Measurements from ENCODE around the gene RACGAP1.

RACGAP1 gene

DNA sequence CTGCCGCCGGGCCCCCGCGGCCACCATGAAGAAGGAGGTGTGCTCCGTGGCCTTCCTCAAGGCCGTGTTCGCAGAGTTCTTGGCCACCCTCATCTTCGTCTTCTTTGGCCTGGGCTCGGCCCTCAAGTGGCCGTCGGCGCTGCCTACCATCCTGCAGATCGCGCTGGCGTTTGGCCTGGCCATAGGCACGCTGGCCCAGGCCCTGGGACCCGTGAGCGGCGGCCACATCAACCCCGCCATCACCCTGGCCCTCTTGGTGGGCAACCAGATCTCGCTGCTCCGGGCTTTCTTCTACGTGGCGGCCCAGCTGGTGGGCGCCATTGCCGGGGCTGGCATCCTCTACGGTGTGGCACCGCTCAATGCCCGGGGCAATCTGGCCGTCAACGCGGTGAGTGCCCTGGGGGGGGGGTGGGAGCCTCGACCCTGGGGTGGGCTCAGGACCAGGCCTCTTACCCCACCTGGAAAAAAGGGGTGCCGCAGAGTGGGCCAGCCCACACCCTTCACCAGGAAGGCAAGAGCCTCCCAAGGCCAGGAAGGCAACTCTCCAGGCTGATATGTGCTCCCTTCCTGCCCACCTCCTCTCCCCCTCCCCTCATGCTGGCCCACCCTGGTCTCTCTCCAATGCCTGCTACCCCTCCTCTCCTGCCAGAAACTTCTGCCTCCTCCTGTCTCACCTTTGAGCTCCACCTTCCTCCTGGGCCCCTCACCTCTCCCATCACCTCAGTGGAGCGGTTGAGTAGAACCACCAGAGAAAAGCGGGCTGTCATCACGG is 63.1 kb downstream of the RACGAP1 start:
- H3K36me3 Mint-ChIP-seq (ENCODE audit: low read depth) = no peaks in the 10 kb centered on the region
- no peak overlapping the region for H3K27ac Mint-ChIP-seq

DNA sequence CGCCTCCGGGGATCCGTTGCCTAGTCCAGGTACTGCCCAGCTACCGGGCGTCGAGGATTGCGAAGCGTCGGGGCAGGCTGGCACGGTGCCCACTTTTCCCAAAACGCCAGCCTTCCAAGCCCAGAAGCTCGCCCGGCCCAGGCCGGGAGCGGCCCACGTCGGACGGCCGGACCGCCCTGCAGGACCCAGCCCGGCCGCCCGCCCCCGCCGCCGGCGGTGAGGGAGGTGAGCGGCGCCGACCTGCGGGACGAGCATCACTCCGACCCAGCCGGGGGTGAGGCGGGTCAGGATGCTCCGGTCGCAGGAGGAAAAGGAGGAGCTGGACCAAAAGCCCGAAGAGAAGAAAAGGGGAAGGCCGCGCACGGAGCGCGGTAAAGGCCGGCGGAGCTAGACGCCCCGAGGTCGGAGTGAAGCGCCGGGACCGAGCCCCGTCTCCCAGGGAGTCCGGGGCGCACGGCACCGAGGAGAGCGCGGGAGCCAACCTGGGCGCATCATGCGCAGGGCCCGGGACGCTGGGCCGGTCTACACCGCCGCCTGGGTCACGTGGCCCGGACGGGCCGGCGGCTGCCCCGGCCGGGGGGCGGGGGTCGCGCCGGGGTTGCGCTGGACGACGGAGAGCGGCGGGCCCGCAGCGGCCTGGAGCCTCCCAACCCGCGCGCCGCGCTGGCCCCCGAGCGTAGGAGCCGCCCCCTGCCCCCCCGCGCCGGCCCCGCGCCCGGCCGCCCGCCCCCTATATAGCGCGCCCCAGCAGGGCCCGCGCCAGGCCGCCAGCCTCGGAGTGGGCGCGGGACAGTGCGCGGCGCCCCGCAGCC is 64.0 kb downstream of the RACGAP1 start, which contains the start of gene AQP5:
Gene AQP5, plus strand, starts transcription at position 762 of the 812 bp plus-strand sequence. CDS start 146 bp downstream, outside the sequence.
- no peak within 1 kb of the TSS for H3K27ac Mint-ChIP-seq
- intact Hi-C loops (cut with micrococcal nuclease) = no loop called here
- H3K27me3 Mint-ChIP-seq = peaks cover 92% of the 10 kb centered on the region
- no peaks in the 10 kb centered on the region for H3K9me3 Mint-ChIP-seq
- no peaks in the 10 kb centered on the region for H3K36me3 Mint-ChIP-seq (ENCODE audit: low read depth)
- H3K4me3 Mint-ChIP-seq = peak within 1 kb of the TSS; percentile 2
- peaks cover 12% of the 10 kb centered on the region for H3K4me1 Mint-ChIP-seq (ENCODE audit: low read depth)

More for the DNA sequence above, 63.1 kb downstream of the RACGAP1 start:
- peaks cover 12% of the 10 kb centered on the region for H3K4me1 Mint-ChIP-seq (ENCODE audit: low read depth)
- intact Hi-C loops (cut with micrococcal nuclease) = no loop called here
- no peaks in the 10 kb centered on the region for H3K9me3 Mint-ChIP-seq
- peaks cover 91% of the 10 kb centered on the region for H3K27me3 Mint-ChIP-seq
- H3K4me3 Mint-ChIP-seq = no peak overlapping the region

DNA sequence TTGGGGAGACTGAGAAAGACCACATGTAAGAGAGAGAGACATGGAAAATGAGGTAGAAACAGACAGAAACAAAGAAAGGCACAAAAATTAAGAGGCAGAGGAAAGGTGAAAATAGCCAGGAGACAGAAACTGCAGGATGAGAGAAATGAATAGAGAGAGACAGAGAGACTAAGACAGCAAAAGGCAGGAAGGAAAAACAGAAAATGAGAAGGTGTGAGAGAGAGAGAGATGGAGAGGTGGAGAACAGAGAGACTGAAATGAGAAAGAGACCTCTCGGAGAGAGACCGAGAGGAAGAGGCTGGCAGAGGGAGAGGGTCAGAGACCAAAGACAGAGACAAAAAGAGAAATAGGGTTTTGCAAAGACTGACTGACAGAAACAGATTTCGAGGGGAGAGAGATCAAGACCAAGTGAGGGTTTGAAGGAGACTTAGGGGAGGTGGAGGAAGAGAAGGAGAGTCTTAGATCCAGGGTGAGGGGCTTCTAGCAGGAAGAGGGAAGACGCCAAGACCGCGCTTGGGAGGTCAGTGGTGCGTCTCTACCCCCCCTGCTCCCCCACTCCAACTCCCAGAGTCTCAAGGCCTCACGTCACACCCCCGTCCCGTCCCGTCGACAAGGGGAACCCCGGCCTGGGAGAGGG is 64.7 kb downstream of the RACGAP1 start:
- Mint-ChIP-seq H3K4me1 (ENCODE audit: low read depth) (peaks cover 20% of the 10 kb centered on the region), H3K9me3 (no peaks in the 10 kb centered on the region), H3K27ac (no peak overlapping the region), H3K36me3 (ENCODE audit: low read depth) (no peaks in the 10 kb centered on the region), H3K27me3 (peaks cover 92% of the 10 kb centered on the region), H3K4me3 (peak overlapping the region; percentile 2)
- intact Hi-C loops (cut with micrococcal nuclease) = no loop called here

DNA sequence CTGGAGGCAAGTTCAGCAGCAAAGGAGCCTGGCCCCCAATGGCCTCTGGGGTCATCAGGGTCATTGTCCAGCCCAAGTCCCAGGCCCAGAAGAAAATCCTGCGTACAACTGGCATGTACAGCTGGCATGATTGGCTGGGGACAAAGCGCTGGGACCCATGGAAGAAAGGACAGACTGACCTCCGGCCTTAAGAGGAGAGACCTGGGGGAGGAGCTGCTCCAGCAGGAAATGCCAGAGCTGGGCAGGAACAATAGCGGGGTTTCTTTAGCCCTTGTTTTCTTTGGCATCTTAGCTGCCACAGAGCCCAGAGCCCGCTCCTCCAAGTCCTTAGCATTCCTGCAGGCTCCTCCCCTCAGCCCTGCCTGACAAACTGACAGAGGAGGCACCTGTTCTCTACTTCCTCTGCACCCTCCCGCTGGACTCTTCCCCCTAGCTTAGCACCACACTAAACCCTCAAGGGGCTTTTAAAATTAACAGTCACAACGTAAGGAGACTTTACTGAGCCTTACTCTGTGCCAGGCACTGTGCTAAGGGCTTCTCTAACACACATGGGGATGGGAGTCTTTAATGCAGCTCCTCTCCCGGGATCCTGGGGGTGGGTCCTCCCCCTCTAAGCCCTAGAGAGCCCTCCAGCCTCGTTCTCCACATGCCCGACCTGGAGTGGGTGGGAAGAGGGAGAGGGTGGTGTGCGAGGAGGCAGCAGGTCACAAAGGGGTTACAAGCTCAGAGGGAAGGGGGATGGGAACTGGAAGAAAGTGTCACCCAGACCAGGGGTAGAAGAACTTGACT is 65.4 kb downstream of the RACGAP1 start:
- Mint-ChIP-seq H3K4me3 (no peak overlapping the region), H3K27me3 (peaks cover 94% of the 10 kb centered on the region), H3K27ac (no peak overlapping the region), H3K4me1 (ENCODE audit: low read depth) (peaks cover 20% of the 10 kb centered on the region), H3K36me3 (ENCODE audit: low read depth) (no peaks in the 10 kb centered on the region), H3K9me3 (no peaks in the 10 kb centered on the region)
- intact Hi-C loops (cut with micrococcal nuclease) = no loop called here

DNA sequence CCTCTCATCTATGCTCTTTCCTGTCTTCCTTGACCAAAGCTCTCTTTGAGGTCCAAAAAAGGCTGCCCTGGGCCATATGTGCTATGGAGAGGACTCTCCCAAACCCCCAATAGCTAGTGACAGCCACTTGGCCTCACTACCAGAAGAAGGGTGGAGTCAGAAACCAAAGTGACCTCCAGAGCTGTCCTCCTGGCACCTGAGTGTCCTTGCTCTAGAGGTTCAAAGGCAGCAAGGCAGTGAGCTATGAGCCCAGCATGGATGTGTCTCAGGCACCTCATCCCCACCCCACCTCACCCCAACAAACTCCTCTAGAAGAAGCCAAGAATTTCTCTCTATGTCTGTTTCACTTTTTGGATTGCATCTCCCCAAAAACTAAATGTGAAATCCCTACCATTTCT is 67.7 kb downstream of the RACGAP1 start:
- H3K4me1 Mint-ChIP-seq (ENCODE audit: low read depth) = peaks cover 20% of the 10 kb centered on the region
- no peak overlapping the region for H3K27ac Mint-ChIP-seq
- H3K36me3 Mint-ChIP-seq (ENCODE audit: low read depth) = no peaks in the 10 kb centered on the region

DNA sequence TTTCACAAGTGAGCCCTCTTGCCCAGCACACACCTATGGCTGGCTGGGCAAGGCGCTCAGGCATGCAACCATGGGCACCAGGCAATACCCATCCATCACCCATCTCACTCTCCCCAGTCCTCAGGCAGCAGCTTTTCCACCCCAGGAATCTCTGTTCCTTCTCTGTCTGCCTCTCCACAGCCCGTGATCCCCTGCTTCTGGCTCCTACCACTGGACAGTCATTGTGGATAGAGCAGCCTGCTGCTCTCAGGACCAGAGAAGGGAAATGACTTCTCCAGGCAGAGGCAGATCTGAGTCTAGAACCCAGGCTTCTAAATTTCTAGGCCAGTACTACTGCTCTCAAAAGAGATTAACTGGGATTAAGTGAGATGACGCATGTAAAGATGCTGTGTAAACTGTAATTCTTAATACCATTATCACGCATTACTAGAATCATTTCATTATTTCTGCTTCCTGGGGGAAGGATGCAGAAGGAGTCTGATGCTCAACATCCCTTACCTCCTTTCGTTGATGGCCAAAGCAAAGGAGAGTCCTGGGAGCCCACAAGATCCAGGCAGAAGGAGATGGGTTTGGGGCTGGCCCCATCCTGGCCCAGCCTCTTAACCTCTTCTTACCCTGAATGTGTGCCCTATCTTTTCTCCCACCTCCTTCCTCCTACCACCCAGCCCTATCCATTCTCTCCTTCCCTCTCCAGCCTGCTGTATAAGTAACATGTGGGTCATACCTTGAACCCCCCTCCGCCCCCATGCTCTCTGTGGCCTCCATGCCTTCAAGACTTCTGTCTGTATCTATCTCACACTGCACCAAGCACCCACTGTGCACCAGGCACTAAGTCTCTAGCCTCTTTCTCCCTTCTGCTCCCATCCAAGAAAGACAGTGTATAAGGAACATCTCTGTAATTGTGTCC is 68.4 kb downstream of the RACGAP1 start:
- Mint-ChIP-seq H3K27me3 (peaks cover 93% of the 10 kb centered on the region), H3K4me3 (no peak overlapping the region), H3K4me1 (ENCODE audit: low read depth) (peaks cover 26% of the 10 kb centered on the region), H3K27ac (no peak overlapping the region), H3K36me3 (ENCODE audit: low read depth) (no peaks in the 10 kb centered on the region), H3K9me3 (no peaks in the 10 kb centered on the region)
- intact Hi-C loops (cut with micrococcal nuclease) = no loop called here

More for the DNA sequence above, 67.7 kb downstream of the RACGAP1 start:
- H3K4me3 Mint-ChIP-seq = no peak overlapping the region
- intact Hi-C loops (cut with micrococcal nuclease) = no loop called here
- H3K27me3 Mint-ChIP-seq = peaks cover 95% of the 10 kb centered on the region
- no peaks in the 10 kb centered on the region for H3K9me3 Mint-ChIP-seq

DNA sequence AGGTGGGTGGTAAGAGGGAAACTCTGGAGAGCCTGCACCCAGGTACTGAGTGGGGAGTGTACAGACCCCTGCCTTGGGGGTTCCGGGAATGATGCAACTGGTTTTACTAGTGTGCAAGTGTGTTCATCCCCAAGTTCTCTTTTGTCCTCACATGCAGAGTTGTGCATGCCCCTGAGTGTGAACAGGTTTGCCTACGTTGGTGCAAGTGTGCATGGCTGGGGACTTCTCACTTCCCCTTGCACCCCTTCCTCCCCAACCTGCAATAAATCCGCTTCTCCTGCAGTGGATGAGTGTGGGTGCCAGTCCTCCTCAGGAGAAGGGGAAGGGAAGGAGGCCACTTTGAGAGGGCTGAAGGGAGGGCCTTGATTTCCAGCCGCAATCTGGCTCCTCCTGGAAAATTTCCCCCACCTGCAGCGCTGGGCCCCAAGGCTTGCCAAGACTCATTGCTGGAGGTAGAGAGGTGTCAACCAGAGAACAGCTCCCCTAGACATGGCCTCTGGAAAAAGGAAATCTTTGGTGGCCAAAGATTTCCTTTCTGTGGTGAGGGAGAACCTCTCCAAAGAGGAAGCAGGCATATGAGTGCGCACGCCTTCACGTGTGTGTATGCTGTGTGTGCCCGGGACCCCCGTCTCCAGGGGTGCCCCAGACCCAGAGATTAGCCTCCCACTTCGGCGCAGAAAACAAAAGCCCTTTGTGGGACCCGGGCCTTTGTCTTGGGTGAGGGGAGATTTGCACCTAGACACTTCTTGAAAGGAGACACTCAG is 69.2 kb downstream of the RACGAP1 start:
- Mint-ChIP-seq H3K9me3 (no peaks in the 10 kb centered on the region), H3K4me1 (ENCODE audit: low read depth) (peaks cover 34% of the 10 kb centered on the region), H3K36me3 (ENCODE audit: low read depth) (no peaks in the 10 kb centered on the region), H3K27ac (no peak overlapping the region), H3K4me3 (peak overlapping the region; percentile 4), H3K27me3 (peaks cover 95% of the 10 kb centered on the region)
- intact Hi-C loops (cut with micrococcal nuclease) = no loop called here

DNA sequence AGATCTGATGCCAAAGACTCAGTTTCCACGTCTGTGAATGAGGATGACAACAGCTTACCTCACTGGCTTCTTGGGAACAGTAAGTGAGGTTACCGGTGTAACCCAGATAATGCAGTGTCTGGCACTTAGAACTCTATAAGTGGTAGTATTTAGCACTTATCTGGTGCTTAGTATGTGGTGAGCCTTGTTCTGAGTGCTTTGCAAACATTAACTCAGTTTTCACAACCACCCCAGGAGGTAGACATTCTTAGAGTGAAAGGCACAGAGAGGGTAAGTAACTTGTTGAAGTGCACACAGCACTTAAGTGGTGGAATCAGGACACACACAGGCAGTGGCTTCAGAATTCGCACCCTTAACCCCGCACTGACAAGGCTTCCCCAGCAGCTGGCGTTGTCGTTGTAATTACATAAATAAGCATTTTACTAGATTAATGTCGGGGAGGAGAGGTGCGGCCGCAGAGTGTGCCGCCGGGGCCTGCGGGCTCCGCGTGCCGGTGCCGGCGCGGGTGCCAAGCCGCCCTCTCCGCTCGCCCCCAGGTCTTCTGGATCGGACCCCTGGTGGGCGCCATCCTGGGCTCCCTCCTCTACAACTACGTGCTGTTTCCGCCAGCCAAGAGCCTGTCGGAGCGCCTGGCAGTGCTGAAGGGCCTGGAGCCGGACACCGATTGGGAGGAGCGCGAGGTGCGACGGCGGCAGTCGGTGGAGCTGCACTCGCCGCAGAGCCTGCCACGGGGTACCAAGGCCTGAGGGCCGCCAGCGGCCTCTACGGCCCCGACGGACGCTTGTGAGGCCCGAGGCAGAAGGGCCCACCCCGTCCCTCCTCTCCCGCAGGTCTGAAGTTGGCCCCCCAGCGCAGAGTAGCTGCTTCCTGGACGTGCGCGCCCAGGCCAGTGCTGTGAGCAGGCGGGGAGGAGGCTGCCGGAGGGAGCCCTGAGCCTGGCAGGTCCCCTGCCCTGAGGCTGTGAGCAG is 70.1 kb downstream of the RACGAP1 start:
- no peaks in the 10 kb centered on the region for H3K9me3 Mint-ChIP-seq
- H3K4me1 Mint-ChIP-seq (ENCODE audit: low read depth) = peaks cover 30% of the 10 kb centered on the region
- H3K36me3 Mint-ChIP-seq (ENCODE audit: low read depth) = no peaks in the 10 kb centered on the region
- no peak overlapping the region for H3K4me3 Mint-ChIP-seq
- no peak overlapping the region for H3K27ac Mint-ChIP-seq
- intact Hi-C loops (cut with micrococcal nuclease) = no loop called here
- H3K27me3 Mint-ChIP-seq = peaks cover 95% of the 10 kb centered on the region

DNA sequence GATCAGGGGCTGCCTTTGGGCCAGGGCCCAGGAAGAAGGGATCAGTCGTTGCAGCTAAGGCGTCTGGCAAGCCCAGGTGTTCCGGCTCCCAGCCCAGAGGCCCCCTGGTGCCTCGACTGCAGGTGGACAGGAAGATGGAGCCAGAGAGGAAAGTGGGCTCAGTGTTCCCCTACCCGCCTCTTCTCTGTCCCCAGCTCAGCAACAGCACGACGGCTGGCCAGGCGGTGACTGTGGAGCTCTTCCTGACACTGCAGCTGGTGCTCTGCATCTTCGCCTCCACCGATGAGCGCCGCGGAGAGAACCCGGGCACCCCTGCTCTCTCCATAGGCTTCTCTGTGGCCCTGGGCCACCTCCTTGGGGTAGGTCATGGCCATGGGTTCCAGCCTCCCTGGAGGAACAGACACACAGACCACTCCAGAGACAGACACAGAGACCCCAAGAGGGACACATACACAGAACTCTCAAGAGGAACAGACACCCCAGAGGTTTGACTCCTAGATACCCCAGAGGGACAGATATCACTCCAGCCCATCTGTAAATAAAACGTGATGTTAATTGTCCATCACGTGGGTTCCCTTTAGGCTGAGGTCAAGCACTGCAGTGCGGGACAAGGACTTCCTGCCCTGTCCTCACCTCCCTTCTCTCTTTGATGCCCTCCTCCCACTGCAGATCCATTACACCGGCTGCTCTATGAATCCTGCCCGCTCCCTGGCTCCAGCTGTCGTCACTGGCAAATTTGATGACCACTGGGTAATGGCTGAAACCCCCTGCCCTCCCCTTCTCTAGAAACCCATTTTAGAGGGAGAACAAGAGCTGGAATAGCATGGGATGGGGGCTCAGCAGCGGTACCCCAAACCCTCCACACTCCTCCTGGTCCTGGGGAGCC is 71.1 kb downstream of the RACGAP1 start:
- Mint-ChIP-seq H3K27me3 (peaks cover 94% of the 10 kb centered on the region), H3K9me3 (no peaks in the 10 kb centered on the region), H3K4me1 (ENCODE audit: low read depth) (peaks cover 35% of the 10 kb centered on the region), H3K4me3 (no peak overlapping the region), H3K27ac (no peak overlapping the region), H3K36me3 (ENCODE audit: low read depth) (no peaks in the 10 kb centered on the region)
- intact Hi-C loops (cut with micrococcal nuclease) = no loop called here

DNA sequence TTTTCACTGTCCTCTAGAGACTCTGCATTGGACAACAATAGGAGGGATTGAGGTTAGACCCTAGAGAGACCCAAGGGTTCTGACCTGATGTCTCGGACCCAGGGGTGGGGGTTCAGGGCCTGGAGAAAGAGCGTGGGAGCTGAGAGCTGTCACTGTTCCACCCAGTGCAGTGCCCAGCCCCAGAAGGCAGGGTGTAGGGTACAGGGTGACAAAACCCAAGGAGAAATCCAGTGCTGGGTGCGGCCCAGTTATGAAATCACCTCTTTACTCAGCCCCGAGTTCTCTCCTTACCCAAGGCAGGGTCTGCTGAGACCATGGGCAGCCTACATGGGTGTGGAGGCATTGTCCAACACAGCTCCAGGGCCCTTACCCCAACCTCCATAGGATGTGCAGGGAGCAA is 72.1 kb downstream of the RACGAP1 start:
- Mint-ChIP-seq H3K9me3 (no peaks in the 10 kb centered on the region), H3K4me3 (no peak overlapping the region), H3K4me1 (ENCODE audit: low read depth) (peaks cover 45% of the 10 kb centered on the region), H3K27me3 (peaks cover 90% of the 10 kb centered on the region), H3K36me3 (ENCODE audit: low read depth) (no peaks in the 10 kb centered on the region), H3K27ac (no peak overlapping the region)
- intact Hi-C loops (cut with micrococcal nuclease) = no loop called here
